ENCODE measurements around the gene CPXM2. TPM values are rescaled to one million over a fixed set of nuclear protein-coding genes. Genes with fewer than 3 reads are reported as not detected.

Gene CPXM2
- total and polyA plus RNA-seq, 4 donors, result 0.05 to 0.92 (median 0.44) TPM

DNA sequence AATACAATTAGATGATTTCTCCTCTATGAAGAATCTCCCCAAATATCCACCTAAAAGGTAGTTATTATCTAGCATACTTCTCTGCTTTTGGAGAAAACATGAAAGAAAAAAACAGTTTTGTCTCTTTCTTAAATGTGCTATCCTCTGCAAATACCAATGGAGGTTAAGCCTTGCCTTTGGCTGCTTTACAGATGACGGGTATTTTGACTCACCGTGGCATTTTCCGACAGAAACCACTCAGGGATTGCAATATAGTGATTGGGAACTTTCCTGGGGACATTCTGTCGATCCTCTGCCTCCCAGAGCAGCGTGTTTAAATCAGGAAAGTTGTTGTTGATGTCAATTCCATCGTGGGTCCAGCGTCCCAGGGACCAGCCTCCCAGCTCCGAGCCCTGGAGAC, 124.8 kb downstream of the CPXM2 start (continued):
- TF ChIP-seq, protein P1, sequence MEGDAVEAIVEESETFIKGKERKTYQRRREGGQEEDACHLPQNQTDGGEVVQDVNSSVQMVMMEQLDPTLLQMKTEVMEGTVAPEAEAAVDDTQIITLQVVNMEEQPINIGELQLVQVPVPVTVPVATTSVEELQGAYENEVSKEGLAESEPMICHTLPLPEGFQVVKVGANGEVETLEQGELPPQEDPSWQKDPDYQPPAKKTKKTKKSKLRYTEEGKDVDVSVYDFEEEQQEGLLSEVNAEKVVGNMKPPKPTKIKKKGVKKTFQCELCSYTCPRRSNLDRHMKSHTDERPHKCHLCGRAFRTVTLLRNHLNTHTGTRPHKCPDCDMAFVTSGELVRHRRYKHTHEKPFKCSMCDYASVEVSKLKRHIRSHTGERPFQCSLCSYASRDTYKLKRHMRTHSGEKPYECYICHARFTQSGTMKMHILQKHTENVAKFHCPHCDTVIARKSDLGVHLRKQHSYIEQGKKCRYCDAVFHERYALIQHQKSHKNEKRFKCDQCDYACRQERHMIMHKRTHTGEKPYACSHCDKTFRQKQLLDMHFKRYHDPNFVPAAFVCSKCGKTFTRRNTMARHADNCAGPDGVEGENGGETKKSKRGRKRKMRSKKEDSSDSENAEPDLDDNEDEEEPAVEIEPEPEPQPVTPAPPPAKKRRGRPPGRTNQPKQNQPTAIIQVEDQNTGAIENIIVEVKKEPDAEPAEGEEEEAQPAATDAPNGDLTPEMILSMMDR (IDR thresholded peaks at IDR 0.05; ENCODE audit: low read depth, low read length, missing input control), result no peak
- TF ChIP-seq HNF4G (IDR thresholded peaks at IDR 0.05) (no peak), HNF4A (conservative IDR thresholded peaks at IDR 0.05) (no peak), FOXA1 (IDR thresholded peaks at IDR 0.05) (no peak), RXRA (IDR thresholded peaks at IDR 0.05) (no peak), GABPA (IDR thresholded peaks at IDR 0.05 in 1 of 2, conservative IDR thresholded peaks at IDR 0.05 in 1 of 2) (no peak), SP1 (IDR thresholded peaks at IDR 0.05) (no peak), RAD21 (IDR thresholded peaks at IDR 0.05) (no peak), TAF1 (conservative IDR thresholded peaks at IDR 0.05) (no peak)
- TF ChIP-seq, protein P2, sequence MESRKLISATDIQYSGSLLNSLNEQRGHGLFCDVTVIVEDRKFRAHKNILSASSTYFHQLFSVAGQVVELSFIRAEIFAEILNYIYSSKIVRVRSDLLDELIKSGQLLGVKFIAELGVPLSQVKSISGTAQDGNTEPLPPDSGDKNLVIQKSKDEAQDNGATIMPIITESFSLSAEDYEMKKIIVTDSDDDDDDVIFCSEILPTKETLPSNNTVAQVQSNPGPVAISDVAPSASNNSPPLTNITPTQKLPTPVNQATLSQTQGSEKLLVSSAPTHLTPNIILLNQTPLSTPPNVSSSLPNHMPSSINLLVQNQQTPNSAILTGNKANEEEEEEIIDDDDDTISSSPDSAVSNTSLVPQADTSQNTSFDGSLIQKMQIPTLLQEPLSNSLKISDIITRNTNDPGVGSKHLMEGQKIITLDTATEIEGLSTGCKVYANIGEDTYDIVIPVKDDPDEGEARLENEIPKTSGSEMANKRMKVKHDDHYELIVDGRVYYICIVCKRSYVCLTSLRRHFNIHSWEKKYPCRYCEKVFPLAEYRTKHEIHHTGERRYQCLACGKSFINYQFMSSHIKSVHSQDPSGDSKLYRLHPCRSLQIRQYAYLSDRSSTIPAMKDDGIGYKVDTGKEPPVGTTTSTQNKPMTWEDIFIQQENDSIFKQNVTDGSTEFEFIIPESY (IDR thresholded peaks at IDR 0.05), result no peak

- Histone ChIP-seq H3K9me3 (ENCODE audit: control insufficient read depth in 4 of 4, low read length in 3 of 4) (no peaks in the 10 kb centered on the region), H3K27ac (ENCODE audit: low read depth in 1 of 2, low read length in 2 of 2) (no peak overlapping the region), H3K36me3 (ENCODE audit: control insufficient read depth in 4 of 4, insufficient read depth in 3 of 4, low read depth in 1 of 4, low read length in 3 of 4) (no peaks in the 10 kb centered on the region), H3K27me3 (ENCODE audit: control insufficient read depth in 4 of 4, insufficient read depth in 4 of 4, low read length in 3 of 4) (peaks cover 0 to 2% (median under 1%) of the 10 kb centered on the region in 4 donors), H3K9ac (ENCODE audit: low read depth in 1 of 2, low read length in 2 of 2) (no peak overlapping the region), H3K4me3 (ENCODE audit: low read depth in 1 of 3, low read length in 3 of 3) (no peak overlapping the region), H3K4me1 (ENCODE audit: control insufficient read depth in 4 of 4, insufficient read depth in 4 of 4, low read length in 3 of 4) (no peaks in the 10 kb centered on the region)
- 66% methylated on average over 3 of the region's 3 CpGs for WGBS
- no peak for DNase-seq (ENCODE audit: low spot score)
- TF ChIP-seq REST (IDR thresholded peaks at IDR 0.05), result no peak
- TF ChIP-seq RXRA (IDR thresholded peaks at IDR 0.05), result no peak
- TF ChIP-seq JUND (IDR thresholded peaks at IDR 0.05), result no peak
- no peak for TF ChIP-seq RAD21 (IDR thresholded peaks at IDR 0.05)
- TF ChIP-seq TAF1 (conservative IDR thresholded peaks at IDR 0.05), result no peak
- TF ChIP-seq FOXA2 (IDR thresholded peaks at IDR 0.05), result no peak
- no peak for TF ChIP-seq SP1 (IDR thresholded peaks at IDR 0.05)
- TF ChIP-seq, protein P2 (IDR thresholded peaks at IDR 0.05), result no peak
- no peak for TF ChIP-seq HNF4A (conservative IDR thresholded peaks at IDR 0.05)
- TF ChIP-seq, protein P1 (IDR thresholded peaks at IDR 0.05; ENCODE audit: low read depth, low read length, missing input control), result no peak
- no peak for TF ChIP-seq YY1 (IDR thresholded peaks at IDR 0.05)
- TF ChIP-seq EGR1 (IDR thresholded peaks at IDR 0.05; ENCODE audit: low read depth in 2 of 2), result no peak
Measured at GRCh38 chr10:123766012-123766411, 125.6 kb downstream of the CPXM2 start.
